NCI-H1417 (cell line): ENCODE data around the gene NETO1.
A peak's percentile ranks its signal among the peaks of the same experiment; 100 is the strongest.

Experiments
- DNase-seq, 3 experiments: peaks; one replicate each; lab custom pipeline; 2025; lab: John Stamatoyannopoulos, UW

The NETO1 gene, protein sequence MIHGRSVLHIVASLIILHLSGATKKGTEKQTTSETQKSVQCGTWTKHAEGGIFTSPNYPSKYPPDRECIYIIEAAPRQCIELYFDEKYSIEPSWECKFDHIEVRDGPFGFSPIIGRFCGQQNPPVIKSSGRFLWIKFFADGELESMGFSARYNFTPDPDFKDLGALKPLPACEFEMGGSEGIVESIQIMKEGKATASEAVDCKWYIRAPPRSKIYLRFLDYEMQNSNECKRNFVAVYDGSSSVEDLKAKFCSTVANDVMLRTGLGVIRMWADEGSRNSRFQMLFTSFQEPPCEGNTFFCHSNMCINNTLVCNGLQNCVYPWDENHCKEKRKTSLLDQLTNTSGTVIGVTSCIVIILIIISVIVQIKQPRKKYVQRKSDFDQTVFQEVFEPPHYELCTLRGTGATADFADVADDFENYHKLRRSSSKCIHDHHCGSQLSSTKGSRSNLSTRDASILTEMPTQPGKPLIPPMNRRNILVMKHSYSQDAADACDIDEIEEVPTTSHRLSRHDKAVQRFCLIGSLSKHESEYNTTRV

DNA sequence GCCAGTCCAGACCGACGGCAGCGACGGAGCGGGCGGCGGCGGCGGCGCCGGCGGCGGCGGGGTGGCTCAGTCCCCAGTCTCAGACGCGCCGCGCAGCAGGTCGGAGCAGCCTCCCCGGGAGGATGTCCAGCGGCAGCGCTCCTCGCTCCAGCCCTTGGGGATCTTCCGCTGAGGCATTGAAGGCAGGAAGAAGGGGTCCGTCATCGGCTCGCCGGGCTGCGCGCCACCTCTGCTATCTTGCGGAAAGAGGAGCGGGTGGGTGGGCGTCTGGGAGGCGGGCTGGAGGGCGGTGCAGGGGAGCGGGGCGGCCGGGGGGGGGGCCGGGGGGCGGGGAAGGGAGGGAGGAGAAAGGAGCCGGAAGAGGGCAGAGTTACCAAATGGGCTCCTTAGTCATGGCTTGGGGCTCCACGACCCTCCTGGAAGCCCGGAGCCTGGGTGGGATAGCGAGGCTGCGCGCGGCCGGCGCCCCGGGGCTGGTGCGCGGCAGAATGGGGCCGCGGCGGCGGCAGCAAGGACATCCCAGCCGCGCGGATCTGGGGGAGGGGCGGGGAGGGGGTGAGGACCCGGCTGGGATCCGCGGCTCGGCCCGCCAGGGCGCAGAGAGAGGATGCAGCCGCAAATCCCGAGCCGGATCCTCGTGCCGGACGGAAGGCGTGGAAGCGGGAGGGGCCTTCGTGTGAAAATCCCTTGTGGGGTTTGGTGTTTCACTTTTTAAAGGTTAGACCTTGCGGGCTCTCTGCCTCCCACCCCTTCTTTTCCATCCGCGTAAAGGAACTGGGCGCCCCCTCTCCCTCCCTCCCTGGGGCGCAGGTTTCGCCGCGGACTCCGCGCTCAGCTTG is at the start of gene NETO1:
Gene NETO1, minus strand, starts transcription at position 242 of the 839 bp plus-strand sequence. CDS start 696 bp downstream, outside the sequence.
- DNase-seq: peak in 2 of 3 experiments; percentile 70 to 82

DNA sequence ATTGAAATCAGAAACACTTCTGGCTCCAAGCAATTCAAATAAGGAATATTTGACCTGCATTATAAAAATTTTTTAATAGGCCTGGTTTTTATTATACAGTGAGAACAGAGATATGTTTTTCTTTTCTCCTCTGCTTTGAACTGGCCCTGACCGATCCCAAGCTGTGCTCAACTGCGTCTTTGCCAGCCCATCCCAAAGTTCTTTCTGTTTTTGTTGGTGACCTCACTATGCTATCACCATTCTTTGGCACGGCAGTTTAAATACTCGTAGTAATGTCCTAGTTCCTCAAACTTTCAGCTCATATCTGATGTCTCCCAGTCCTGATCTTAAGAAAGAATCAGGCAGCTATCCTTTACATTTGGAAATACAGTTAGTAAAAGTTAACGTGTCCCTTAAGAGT is 42.3 kb upstream of the NETO1 start:
- no peak for DNase-seq

DNA sequence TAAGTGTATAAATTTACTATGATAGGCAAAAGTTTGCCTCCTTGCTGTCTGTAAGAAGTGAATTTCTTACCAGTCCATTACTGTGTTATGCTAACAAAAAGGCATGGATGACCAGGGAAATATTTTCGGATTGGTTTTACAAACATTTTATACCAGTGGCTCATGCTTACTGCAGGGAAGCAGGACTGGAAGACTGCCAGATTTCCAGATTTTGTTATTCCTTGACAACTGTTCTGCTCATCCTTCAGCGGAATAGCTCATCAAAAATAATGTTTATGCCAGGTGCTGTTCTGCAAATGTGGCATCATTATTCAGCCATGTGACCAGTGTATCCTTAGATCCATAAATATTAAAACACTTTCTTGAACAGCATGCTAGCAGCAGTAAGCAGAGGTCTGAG is 40.4 kb upstream of the NETO1 start:
- DNase-seq: no peak

DNA sequence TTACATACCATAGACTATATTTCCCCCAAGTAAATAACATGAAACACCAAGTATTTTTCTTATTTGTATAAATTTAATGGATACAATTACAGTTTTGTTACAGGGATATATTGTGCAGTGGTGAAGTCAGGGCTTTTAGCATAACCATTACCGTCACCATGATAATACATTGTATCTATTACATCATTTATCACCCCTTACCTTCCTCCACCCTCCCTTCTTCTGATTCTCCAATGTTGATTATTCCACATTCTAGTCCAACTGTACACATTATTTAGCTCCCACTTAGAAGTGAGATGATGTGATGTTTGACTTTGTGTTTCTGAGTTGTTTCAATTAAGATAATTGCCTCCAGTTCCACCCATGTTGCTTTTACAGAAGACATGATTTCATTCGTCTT is 35.2 kb upstream of the NETO1 start:
- DNase-seq: peak in 1 of 3 experiments; percentile 39

DNA sequence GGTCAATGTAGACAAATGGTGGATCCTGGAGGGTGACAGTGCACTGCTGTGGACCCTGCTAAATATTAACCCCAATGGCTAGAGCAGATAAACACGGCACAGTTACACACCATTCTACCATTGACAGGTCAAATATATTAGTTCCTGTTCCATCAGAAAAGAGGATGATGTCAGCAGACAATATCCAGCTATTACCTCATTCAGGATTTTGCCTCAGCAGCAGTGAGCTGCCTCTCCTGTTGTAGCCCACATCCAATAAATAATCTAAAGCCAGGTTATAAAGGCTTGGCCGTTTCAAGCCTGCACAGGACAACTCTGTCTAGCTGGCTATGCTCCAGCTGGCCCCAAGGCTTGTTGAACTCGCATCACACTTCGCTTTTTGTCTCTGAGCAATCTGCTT is 31.6 kb upstream of the NETO1 start:
- DNase-seq: no peak

- no peak for DNase-seq
Observed at GRCh38 chr18:72898870-72899269, 31.1 kb upstream of the NETO1 start.

DNA sequence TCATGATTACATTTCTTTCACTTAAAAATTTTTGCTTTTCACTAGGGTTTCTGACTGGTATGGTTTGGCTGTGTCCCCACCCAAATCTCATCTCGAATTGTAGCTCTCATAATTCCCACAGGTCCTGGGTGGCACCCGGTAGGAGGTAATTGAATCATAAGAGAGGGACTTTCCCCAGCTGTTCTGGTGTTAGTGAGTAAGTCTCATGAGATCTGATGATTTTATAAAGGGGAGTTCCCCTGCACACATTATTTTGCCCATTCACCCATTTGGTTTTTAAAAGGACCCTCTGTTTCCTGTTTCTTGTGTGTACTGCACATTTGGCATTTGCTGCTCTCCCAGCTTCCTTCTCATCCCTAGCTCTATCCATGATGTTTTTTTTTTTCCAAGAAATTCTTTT is 27.8 kb upstream of the NETO1 start:
- DNase-seq: no peak

GRCh38 chr18:72878561-72878960 is 10.8 kb upstream of the NETO1 start:
- DNase-seq: no peak

DNA sequence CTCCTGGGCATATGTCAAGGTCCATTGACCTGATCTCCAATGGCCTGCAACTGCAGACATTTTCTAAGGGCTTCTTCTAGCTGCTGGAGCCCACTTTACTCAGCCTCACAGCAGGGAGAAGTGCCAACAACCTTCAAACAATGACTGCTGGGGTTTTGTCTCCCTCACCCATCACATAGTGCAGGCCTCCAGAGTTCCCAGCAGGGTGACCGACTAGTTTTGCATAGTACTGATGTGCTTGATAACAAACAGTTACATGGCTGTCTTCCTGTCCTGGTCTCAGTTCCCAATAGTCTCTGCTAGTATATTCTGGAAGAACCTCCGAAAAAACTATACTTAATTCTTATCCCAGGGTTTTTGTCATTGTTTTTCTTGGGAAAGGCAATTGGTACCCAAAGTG is 10.4 kb upstream of the NETO1 start:
- peak in 1 of 3 experiments; percentile 20 for DNase-seq

GRCh38 chr18:72871091-72871490 is 3.3 kb upstream of the NETO1 start:
- no peak for DNase-seq

- DNase-seq: no peak
Observed at GRCh38 chr18:72869226-72870185, 1.7 kb upstream of the NETO1 start.

GRCh38 chr18:72868585-72869225 is 918 bp upstream of the NETO1 start:
- DNase-seq: peak in 2 of 3 experiments; percentile 65 to 67

DNA sequence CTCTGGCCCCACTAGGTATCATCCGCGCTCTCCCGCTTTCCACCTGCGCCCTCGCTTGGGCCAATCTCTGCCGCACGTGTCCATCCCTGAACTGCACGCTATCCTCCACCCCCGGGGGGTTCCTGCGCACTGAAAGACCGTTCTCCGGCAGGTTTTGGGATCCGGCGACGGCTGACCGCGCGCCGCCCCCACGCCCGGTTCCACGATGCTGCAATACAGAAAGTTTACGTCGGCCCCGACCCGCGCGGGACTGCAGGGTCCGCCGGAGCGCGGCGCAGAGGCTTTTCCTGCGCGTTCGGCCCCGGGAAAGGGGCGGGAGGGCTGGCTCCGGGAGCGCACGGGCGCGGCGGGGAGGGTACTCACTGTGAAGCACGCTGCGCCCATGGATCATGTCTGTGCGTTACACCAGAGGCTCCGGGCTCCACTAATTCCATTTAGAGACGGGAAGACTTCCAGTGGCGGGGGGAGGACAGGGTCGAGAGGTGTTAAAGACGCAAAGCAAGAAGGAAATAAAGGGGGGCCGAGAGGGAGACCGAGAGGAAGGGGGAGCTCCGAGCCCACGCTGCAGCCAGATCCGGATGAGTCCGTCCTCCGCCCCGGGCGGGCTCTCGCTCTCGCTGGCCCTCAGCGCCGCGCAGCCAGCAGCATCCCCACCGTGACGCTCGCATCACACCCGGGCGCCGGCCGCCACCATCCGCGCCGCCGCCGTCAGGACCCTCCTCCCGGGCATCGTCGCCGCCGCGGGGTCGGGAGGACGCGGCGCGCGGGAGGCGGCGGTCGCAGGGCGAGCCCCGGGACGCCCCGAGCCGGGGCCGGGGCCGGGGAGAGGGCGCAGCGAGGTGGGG is 664 bp downstream of the NETO1 start:
- DNase-seq: peak in 2 of 3 experiments; percentile 82 to 88

DNA sequence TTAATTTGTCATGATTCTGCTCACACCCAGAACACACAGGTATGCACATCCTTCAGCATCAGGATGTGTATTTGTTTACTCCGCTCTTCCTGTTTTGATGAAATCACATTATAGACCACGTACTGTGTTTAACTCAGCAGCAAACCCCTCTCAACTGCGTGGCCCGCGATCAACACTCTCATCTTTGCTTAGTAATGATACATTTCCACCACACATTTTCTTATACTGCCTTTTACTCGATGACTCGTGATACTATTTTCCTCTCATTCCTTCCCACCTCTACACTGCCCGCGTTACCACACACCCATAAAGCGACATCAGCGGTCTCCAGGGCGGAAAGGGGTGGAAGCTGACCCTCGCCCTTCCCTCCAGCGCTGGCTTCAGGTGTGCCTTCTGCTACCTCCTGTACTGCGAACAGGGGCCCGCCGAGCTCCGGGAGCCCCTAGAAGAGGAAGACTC is 1.3 kb downstream of the NETO1 start:
- DNase-seq: no peak

GRCh38 chr18:72863754-72864153 is 4.0 kb downstream of the NETO1 start:
- no peak for DNase-seq

DNA sequence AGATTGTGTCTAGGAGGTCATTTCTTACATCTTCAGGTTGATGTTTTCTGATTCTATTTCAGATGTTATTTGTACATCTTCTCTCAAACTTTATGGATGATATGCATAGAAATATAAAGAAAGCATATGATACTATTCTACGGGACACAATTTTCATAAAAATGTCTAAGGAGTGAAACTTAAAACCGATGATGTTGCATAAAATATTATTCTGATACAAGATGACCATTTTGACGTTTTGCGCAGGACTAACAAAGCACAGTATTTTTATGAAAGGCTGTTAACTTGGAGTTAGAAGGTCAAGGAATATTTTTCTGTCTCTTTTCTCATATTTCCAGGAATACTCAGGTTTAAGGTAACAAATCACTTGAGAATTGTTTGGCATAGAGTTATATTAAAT is 8.7 kb downstream of the NETO1 start:
- no peak for DNase-seq

GRCh38 chr18:72849671-72850070 is 18.1 kb downstream of the NETO1 start:
- DNase-seq: no peak

- DNase-seq: no peak
Observed at GRCh38 chr18:72848503-72849237, 19.1 kb downstream of the NETO1 start.

DNA sequence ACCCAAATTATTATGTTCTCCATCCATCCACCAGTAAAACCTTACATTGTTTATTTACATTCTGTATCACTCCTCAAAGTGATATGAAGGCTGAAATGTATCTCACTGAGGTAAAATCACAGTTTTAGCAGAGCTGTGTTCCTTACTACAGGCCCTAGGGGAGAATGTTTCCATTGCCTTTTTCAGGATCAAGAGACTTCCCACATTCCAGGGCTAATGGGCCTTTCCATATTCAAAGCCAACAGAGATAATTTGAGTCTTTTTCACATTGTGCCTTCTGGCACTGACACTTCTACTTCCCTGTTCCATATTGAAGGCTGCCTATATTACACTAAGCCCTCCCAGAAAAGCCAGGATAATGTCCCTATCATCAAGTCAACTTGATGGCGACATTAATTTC is 20.0 kb downstream of the NETO1 start:
- no peak for DNase-seq
